Stimulated activated naive CD4-positive, alpha-beta T cell (primary cell): ENCODE measurements around the gene TALDO1.

Experiments
- DNase-seq, 6 experiments: peaks; one replicate each; lab custom pipeline; 2025; lab: John Stamatoyannopoulos, UW

Gene TALDO1

GRCh38 chr11:769887-770641, 22.8 kb downstream of the TALDO1 start:
- DNase-seq = no peak

DNA sequence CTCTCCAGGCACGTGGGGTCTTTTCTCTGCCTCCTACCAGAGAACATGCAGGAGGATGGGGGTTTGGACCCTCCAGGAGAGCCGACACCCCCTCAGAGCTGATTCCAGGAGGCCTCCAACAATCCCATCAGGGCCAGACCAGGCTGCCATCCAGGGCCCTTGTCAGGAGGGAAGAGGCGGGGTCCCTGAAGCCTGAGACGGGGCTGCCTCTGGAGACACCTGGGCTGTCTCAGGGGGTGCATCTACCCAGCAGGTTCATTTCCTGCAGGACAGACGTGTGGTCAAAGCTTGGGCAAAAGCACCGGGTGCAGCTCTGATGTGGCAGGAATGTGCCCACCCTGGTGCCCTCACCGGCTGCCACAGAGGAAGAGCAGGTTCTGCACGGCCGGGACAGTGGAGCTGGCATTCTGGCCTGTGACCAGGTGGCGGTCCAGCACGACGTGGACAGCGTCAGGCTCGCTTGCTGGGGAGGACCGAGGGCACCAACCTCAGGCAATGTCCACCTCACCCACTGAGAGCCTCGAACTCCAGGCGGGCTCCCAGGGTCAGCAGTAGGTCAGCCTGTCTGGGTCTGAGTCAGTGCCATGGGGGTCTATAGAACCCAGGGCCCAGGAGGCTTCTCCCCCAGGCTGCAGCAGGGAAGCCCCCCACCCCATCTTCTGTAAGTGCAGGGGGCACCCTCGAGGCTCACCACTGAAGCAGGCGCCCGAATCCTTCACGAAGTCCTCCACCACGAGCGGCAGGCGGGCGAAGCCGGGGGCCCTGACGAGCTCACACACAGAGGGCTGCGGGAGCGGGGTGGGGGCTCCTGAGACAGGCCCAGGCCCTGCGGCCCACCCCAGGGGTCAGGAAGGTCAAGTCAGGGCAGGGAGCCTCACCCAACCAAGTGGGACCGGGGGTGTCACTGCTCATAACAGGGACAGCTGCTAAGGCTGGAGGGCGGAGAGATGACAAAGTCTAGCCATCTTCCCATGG, 23.7 kb downstream of the TALDO1 start:
- DNase-seq = no peak

DNA sequence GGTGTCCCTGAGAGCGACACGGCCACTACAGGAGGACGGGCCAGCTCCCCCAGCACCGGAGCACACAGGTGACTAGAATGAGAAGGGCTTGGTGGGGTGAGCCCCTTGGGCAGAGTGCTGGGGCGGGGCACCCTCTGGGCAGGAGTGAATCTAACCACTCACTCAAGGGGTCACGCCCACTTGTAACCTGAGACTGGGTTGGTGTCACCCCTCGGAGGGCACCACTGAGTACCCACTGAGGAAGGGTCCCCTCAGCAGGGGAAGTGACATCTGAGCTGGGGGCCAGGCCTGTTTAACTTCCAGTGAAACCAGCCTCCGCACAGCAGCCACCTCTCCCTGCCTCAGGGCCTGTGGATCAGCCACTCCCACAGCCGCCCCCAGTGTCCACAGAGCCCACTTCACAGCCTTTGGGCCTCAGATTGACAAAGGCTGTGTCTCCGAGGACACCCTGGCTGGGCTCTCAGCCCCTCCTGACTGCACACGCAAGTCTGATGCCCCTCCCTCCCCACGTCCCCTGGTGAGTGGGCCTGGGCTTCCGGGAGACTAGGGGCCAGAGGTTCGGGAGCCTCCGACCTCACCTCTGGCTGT, 24.4 kb downstream of the TALDO1 start:
- no peak for DNase-seq

GRCh38 chr11:772429-773390, 25.4 kb downstream of the TALDO1 start:
- no peak for DNase-seq

DNA sequence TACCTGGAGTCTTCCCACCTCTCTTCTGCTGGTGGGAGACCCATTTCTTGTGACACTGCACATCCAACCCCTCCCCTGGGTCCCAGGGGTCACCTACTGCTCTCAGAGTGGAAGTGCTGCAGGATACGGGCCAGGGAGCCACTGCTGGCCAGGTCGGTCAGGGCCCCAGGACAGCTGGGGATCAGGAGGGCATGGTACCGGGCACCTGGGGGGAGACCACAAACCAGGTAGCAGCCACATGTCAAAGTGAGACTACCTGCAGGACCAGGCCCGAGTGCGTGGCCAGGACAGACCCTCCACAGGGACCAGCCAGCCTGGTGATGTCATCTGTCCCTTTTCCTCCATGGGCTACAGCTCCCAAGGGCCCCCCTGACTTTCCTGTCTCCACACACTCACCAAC, 26.2 kb downstream of the TALDO1 start:
- DNase-seq = no peak

DNA sequence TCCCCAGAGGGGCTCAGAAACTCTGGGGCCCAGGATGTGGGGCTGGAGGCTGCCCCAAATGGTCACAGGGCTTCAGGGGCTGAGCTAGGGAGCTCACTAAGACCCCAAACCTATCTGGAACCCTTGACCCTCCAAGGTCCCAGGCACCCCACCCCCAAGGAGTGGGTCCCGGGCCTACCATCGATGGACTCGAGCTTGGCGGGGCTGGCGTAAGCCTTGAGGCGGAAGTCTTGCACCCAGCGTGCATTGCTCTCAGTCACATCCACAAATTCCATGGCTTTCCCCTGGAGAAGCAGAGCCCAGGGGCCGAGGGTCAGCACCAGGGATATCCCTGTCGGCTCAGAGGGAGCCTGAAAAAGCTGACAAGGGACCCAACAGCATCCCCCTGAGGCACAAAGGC, 26.6 kb downstream of the TALDO1 start:
- no peak for DNase-seq

- no peak for DNase-seq
Observed at GRCh38 chr11:774873-775592, 27.8 kb downstream of the TALDO1 start.

DNA sequence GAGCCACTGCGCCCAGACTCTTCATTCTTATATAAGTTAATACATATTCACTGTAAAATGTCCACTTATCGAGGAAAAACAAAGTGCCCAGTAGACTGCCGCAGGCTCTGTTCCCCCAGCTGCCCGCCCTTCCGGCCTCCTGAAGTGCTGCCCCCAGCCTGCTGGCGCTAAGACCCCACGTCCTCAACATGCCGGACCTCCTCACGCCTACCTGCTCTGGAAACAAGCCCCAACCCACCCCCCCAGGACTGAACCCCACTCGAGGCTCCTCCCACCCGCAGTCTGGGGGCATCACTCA, 28.9 kb downstream of the TALDO1 start:
- DNase-seq = no peak

DNA sequence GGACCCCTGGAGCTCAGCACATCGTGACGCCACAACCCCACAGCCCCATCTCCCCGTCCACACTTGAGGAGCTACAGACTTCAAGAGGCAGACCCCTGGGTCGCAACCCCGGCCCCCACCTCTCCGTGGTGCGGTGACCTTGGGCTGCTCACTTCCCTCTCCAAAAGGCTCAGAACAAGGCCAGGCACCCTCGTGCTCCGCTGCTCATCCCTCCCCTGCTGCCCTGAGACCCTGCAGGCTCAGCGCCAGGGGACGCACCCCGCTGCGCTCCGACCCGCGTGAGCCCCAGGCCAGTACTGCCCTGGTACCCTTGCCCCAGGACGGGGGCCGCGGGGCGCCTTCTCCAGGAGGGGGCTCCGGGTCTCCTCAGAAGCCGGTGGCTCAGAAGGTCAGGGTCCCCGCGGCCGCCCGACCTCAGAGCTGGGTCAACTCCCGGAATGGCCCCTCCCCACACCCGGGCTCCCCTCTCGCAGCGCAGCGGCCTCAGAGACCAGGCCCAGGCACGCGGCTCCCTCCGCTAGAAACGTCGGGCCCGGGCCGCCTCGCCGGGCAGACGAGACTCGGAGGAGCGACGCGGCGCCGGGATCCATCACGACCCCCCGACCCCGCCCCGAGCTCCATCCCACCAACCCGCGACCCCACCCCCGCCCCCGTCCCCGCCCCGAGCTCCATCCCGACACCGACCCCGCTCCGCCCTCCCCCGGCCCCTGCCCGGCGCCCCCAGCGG, 29.5 kb downstream of the TALDO1 start:
- DNase-seq = peak in 2 of 6 experiments; percentile 52 to 65

DNA sequence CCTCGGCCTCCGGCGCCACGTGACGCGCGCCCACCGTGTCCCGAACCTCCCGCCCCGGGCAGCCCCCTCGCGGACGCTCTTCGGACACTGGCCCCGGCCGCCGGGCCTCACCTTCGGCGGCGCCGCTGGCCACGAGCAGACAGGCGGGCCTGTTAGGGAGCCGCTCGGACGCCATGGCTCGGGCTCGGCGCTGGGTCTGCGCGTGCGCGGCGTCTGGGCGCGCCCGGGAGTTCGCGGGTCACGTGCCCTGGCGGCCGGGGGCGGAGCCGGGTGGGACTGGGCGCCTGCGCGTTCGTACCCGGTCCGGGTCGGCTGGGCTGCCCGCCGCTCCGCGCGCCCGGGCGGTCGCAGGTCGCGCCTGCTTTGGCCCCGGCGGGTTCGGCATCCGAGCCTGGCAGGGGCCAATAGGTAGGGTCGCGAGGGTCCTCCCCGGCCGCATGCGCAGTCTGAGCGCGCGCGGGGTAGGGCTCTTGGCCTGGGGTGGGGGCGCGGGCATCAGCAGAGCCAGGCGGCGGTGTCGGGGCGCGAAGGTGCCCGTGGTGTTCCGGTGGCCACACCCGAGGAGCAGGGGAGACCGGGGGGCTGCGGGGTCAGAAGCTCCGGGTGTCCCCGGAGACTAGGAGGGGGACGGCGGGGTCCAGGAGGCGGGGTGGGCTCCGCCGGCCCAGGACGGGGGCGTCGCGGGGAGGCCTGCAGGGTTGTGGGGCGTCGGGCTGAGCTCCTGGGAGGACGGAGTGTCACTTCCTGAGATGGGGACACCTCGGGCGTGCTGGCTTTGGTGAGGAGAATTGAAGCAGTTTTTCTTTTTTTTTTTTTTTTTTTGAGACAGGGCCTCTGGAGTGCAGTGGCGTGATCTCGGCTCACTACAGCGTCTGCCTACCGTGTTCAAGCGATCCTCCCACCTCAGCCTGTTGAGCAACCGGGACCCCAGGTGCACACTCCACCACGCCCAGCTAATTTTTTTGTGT, 30.3 kb downstream of the TALDO1 start, which contains the start of gene GATD1:
TSS of gene GATD1 (minus strand) at position 200 of the 968 bp plus-strand sequence. CDS start at position 175, 25 bp downstream.
- peak; percentile 82 to 93 (median 90) for DNase-seq

DNA sequence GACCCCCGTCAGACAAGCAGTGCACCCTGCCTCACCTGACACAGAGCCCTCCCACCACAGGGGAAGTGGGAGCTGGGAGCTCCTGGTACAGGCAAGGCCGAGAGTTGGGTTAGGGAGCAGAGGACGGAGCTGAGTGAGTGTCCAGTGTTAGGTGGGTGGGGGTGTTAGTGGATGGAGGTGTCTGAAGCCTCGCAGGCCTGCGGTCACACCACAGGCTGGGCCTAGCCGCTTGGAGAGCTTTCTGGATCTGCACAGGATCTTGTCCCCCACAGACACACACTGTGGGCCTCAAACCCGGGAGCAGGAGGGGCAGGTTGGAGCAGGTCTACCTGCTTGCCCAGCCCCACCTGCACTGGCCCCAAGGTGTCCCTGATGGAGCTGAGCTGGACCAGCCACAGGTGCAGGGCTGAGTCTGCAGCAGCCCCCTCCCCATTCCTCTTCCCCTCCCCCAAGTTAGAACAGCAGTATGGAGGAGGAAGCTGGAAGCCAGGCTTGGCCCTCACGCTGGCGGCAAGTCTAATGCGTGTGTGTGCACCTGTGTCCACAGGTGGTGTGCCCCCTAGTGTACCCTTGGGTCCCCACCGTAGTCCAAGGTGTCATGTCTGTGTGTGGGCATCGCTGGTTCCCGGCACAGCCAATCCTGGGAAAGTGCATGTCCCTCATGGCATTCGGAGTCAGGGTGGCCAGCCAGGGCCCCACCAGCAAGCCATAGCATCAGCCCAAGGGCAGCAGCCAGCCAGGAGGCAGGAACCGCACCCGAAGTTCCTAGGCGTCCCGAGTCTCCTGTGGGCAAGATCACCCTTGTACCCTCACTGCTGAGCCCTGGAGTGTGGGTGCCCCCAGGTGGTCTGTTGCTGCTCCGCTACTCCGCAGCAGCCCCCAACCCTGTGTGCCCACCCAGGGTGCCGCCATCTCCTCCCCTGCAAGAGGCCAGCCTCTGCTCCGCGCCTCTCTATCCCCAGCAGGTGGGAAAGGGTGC, 32.0 kb downstream of the TALDO1 start:
- DNase-seq = no peak

- no peak for DNase-seq
Observed at GRCh38 chr11:779955-780532, 32.8 kb downstream of the TALDO1 start.

- DNase-seq = no peak
Observed at GRCh38 chr11:782264-783174, 35.3 kb downstream of the TALDO1 start.

GRCh38 chr11:783581-784015, 36.3 kb downstream of the TALDO1 start:
- DNase-seq = peak in 1 of 6 experiments; percentile 21

GRCh38 chr11:786235-787083, 39.2 kb downstream of the TALDO1 start:
- DNase-seq = no peak
